Measurements from ENCODE around the gene ABI3BP.

- TF ChIP-seq, protein P1, sequence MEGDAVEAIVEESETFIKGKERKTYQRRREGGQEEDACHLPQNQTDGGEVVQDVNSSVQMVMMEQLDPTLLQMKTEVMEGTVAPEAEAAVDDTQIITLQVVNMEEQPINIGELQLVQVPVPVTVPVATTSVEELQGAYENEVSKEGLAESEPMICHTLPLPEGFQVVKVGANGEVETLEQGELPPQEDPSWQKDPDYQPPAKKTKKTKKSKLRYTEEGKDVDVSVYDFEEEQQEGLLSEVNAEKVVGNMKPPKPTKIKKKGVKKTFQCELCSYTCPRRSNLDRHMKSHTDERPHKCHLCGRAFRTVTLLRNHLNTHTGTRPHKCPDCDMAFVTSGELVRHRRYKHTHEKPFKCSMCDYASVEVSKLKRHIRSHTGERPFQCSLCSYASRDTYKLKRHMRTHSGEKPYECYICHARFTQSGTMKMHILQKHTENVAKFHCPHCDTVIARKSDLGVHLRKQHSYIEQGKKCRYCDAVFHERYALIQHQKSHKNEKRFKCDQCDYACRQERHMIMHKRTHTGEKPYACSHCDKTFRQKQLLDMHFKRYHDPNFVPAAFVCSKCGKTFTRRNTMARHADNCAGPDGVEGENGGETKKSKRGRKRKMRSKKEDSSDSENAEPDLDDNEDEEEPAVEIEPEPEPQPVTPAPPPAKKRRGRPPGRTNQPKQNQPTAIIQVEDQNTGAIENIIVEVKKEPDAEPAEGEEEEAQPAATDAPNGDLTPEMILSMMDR (IDR thresholded peaks at IDR 0.05): no peak
- no peak for TF ChIP-seq POLR2A (IDR thresholded peaks at IDR 0.05)
Measured at GRCh38 chr3:101026244-101026643, 33.0 kb upstream of the ABI3BP start.
